Breast epithelium (tissue), 3 donors: ENCODE data around the gene PSME4.
"Not testable (repeated sequence)": the region's sequence is repeated elsewhere in the genome, so short reads cannot be mapped to it uniquely, and the experiment has no call there.

Experiments
- POLR2A ChIP-seq: fragments of 450-650 bp; IDR thresholded peaks from one replicate; pipeline ENCODE4 v1.6.1; 2016; ENCODE audit warnings: antibody characterized with exemption, mild to moderate bottlenecking, moderate library complexity
- POLR2AphosphoS5 ChIP-seq, 3 donors: sonication (generic); formaldehyde crosslinking; IDR thresholded peaks; one replicate each; pipeline ENCODE4 v1.6.1; 2017; ENCODE audit warnings: antibody characterized with exemption in 3 of 3
- TF ChIP-seq, protein P1 (sequence below), 3 donors: fragments of 450-650 bp; IDR thresholded peaks; one replicate each; pipeline ENCODE4 v1.5.1; 2016 to 2017; ENCODE audit warnings: antibody characterized with exemption in 3 of 3, mild to moderate bottlenecking in 3 of 3, moderate library complexity in 3 of 3

DNA sequence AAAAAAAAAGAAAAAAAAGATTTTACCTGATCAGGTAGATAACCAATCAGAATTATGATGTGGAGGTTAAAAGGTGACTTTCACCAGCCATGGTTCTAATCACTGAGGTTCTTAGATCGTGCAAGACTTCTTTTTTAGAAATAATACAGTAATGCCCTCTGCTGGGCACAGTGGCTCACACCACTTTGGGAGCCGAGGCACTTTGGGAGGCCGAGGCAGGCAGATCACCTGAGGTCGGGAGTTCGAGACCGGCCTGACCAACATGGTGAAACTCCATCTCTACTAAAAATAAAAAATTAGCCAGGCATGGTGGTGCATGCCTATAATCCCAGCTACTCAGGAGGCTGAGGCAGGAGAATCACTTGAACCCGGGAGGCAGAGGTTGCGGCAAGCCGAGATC lies 147.2 kb downstream of the PSME4 start:
- not testable (repeated sequence) for TF ChIP-seq POLR2A; POLR2AphosphoS5 (IDR thresholded peaks at IDR 0.05)
- TF ChIP-seq, protein P1, sequence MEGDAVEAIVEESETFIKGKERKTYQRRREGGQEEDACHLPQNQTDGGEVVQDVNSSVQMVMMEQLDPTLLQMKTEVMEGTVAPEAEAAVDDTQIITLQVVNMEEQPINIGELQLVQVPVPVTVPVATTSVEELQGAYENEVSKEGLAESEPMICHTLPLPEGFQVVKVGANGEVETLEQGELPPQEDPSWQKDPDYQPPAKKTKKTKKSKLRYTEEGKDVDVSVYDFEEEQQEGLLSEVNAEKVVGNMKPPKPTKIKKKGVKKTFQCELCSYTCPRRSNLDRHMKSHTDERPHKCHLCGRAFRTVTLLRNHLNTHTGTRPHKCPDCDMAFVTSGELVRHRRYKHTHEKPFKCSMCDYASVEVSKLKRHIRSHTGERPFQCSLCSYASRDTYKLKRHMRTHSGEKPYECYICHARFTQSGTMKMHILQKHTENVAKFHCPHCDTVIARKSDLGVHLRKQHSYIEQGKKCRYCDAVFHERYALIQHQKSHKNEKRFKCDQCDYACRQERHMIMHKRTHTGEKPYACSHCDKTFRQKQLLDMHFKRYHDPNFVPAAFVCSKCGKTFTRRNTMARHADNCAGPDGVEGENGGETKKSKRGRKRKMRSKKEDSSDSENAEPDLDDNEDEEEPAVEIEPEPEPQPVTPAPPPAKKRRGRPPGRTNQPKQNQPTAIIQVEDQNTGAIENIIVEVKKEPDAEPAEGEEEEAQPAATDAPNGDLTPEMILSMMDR (IDR thresholded peaks at IDR 0.05) = not testable (repeated sequence)
